ENCODE data around the gene COL5A1. TPM values are rescaled to one million over a fixed set of nuclear protein-coding genes. Genes with fewer than 3 reads are reported as not detected.
A peak's percentile ranks its signal among the peaks of the same experiment; 100 is the strongest.

COL5A1 gene
- total RNA-seq, 2 donors from 2014 or later: 127 to 129 TPM

DNA sequence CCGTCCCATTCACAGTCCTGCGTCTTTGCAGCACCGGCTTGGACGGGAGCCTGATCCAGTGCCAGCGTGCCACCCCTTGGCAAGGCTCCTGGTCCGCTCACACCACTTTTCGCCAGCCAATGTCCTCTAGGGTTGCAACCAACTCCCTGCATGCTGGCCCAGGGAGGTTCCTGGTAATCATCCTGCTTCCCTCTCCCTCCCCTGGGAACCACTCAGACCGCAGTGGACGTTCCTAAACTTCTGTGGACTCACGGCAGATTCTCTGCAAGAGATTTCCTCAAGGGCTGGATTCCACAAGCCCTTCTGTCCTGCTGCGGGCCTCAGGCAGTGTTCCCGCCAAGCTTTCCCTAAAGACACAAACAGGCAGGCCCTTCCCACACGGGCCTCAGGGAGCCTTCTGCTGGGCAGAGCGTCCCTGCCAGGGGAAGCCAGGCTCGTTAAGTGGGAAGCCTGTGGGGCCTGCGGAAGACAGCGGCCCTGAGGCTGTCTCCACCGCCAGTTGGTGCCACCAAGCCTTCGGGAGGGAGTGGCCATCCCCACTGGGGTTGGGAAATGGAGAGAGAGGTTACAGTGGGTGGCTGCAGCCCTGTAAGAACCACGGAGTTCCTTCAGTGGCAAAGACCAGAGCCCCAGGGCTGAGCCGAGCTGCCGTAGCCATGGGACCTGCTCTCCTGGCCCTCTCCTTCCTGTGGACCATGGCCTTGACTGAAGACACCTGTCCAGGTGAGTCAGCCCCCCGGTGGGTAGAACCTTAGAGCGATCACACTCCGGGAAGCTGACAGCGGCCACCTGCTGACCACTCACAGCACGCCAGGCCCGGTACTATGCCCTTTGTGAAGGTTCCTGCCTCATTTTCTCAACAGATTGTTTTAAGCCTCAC lies 222.6 kb downstream of the COL5A1 start:
- Histone ChIP-seq H3K36me3 (no peaks in the 10 kb centered on the region), H3K27ac (peak overlapping the region in 1 of 2 donors; percentile 58), H3K4me3 (peak overlapping the region; percentile 35), H3K27me3 (replicated peaks; ENCODE audit: insufficient read depth) (no peaks in the 10 kb centered on the region), H3K4me1 (ENCODE audit: control insufficient read depth in 1 of 2, low read depth in 2 of 2) (peaks cover 0 to 14% of the 10 kb centered on the region in 2 donors), H3K9me3 (no peaks in the 10 kb centered on the region)
- DNase-seq (ENCODE audit: low spot score) (no peak), ATAC-seq (ENCODE audit: insufficient number of reproducible peaks, low FRiP score, low read depth) (no peak)
- no peak for TF ChIP-seq CTCF (IDR thresholded peaks at IDR 0.05)

- Histone ChIP-seq H3K27me3 (replicated peaks; ENCODE audit: insufficient read depth) (no peaks in the 10 kb centered on the region), H3K36me3 (no peaks in the 10 kb centered on the region), H3K4me3 (no peak overlapping the region), H3K27ac (no peak overlapping the region), H3K9me3 (no peaks in the 10 kb centered on the region), H3K4me1 (ENCODE audit: control insufficient read depth in 1 of 2, low read depth in 2 of 2) (peaks cover 0 to 14% of the 10 kb centered on the region in 2 donors)
- DNase-seq (ENCODE audit: low spot score) (no peak), ATAC-seq (ENCODE audit: insufficient number of reproducible peaks, low FRiP score, low read depth) (no peak)
- no peak for TF ChIP-seq CTCF (IDR thresholded peaks at IDR 0.05)
Measured at GRCh38 chr9:134864821-134865190, 223.2 kb downstream of the COL5A1 start.

DNA sequence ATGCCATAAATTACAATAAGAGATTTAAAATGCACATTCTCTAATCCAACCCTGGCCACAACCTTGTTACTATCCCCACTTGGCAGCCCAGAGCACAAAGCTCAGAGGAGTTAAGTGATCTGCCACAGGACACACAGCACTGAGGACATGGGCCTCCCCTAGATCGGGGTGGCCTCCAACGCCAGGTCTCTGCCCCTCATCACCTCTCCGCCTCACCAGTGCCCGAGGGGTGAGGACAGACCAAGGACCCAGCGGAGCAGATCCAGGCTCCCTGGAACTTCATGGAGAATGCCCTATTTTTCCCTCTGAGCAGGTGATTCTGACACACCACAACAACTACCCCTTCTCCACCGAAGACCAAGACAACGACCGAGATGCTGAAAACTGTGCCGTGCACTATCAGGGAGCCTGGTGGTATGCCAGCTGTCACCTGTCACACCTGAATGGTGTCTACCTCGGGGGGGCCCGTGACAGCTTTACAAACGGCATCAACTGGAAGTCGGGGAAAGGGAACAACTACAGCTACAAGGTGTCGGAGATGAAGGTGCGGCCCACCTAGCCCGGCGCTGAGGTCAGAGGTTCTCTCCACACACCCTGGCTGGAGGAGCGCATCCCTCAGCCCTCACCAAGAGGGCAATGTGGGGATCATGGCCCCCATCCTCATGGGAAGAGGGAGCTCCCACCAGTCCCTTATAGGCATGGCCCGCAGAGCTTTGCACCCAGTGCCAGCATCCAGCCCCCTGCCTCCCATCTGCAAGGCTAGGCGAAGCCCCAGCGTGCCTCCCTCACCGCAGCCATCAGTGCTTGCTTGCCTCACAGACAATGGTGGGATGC lies 226.5 kb downstream of the COL5A1 start:
- TF ChIP-seq CTCF (IDR thresholded peaks at IDR 0.05): no peak
- DNase-seq (ENCODE audit: low spot score): no peak
- no peak for ATAC-seq (ENCODE audit: insufficient number of reproducible peaks, low FRiP score, low read depth)

GRCh38 chr9:134868751-134869553 lies 227.3 kb downstream of the COL5A1 start:
- no peak overlapping the region for H3K4me3 ChIP-seq
- H3K9me3 ChIP-seq: no peaks in the 10 kb centered on the region
- H3K4me1 ChIP-seq (ENCODE audit: control insufficient read depth in 1 of 2, low read depth in 2 of 2): peaks cover 0 to 6% of the 10 kb centered on the region in 2 donors
- no peaks in the 10 kb centered on the region for H3K27me3 ChIP-seq (replicated peaks; ENCODE audit: insufficient read depth)
- DNase-seq (ENCODE audit: low spot score) (no peak), ATAC-seq (ENCODE audit: insufficient number of reproducible peaks, low FRiP score, low read depth) (no peak)
- no peak for TF ChIP-seq CTCF (IDR thresholded peaks at IDR 0.05)
- H3K27ac ChIP-seq: no peak overlapping the region
- H3K36me3 ChIP-seq: no peaks in the 10 kb centered on the region

More for the DNA sequence above, 226.5 kb downstream of the COL5A1 start:
- H3K27me3 ChIP-seq (replicated peaks; ENCODE audit: insufficient read depth): no peaks in the 10 kb centered on the region
- no peaks in the 10 kb centered on the region for H3K36me3 ChIP-seq
- peaks cover 0 to 13% of the 10 kb centered on the region in 2 donors for H3K4me1 ChIP-seq (ENCODE audit: control insufficient read depth in 1 of 2, low read depth in 2 of 2)
- no peak overlapping the region for H3K4me3 ChIP-seq
- H3K9me3 ChIP-seq: no peaks in the 10 kb centered on the region
- no peak overlapping the region for H3K27ac ChIP-seq
